Measurements from ENCODE around the gene SENP3.
A peak's percentile ranks its signal among the peaks of the same experiment; 100 is the strongest.

SENP3 gene

DNA sequence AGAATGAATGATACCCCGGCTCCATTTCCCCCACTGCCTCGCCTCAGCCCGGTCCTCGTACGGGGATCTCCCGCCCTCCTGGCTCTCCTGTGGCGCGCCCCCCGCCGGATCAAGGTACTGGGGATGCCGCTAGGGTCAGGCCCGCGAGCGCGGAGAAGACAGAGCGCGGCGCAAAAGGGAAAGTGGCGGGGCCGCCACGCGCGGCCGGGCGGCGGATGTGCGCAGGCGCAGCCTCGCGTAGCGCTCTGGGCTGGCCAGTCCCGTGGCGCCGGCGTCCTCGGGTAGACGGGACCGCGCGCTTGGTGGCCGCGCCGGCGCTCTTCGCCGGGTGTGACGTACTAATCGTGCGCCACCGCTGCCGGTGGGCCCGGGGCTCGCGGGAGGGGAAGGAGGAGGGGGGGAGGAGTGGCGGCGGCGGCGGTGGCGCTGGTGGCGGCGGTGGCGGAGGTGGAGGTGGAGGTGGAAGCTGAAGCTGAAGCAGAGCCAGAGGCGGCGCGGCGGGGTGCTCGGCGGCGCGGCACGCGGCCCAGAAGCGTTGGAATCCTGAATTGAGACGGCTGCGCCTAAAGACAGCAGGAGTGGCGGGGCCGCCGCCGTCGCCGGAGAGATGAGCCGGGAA is at the start of gene SENP3:
Gene SENP3, plus strand, starts transcription at position 331 of the 619 bp plus-strand sequence. CDS start 1,158 bp downstream, outside the sequence.
- peak; percentile 92 for DNase-seq

DNA sequence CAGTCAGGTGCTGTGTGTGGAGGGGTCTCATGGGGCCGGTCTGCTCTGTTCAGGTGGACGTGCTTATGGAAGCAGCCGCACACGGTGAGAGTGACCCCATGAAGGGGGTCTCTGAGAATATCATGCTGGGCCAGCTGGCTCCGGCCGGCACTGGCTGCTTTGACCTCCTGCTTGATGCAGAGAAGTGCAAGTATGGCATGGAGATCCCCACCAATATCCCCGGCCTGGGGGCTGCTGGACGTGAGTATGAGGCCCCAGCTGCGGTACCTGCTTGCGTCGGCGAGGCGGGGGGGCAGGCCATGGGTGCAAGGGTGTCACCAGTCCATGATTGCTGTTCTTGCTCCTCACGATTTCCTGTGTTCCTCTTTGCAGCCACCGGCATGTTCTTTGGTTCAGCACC is 49.6 kb upstream of the SENP3 start:
- DNase-seq, result no peak

DNA sequence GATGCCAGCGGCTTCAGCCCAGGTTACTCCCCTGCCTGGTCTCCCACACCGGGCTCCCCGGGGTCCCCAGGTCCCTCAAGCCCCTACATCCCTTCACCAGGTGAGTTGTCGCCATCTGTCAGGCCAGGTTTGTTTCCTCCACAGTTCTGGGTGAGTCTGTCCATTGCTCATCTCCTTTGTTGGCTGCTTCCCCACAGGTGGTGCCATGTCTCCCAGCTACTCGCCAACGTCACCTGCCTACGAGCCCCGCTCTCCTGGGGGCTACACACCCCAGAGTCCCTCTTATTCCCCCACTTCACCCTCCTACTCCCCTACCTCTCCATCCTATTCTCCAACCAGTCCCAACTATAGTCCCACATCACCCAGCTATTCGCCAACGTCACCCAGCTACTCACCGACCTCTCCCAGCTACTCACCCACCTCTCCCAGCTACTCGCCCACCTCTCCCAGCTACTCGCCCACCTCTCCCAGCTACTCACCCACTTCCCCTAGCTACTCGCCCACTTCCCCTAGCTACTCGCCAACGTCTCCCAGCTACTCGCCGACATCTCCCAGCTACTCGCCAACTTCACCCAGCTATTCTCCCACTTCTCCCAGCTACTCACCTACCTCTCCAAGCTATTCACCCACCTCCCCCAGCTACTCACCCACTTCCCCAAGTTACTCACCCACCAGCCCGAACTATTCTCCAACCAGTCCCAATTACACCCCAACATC is 48.7 kb upstream of the SENP3 start:
- no peak for DNase-seq

DNA sequence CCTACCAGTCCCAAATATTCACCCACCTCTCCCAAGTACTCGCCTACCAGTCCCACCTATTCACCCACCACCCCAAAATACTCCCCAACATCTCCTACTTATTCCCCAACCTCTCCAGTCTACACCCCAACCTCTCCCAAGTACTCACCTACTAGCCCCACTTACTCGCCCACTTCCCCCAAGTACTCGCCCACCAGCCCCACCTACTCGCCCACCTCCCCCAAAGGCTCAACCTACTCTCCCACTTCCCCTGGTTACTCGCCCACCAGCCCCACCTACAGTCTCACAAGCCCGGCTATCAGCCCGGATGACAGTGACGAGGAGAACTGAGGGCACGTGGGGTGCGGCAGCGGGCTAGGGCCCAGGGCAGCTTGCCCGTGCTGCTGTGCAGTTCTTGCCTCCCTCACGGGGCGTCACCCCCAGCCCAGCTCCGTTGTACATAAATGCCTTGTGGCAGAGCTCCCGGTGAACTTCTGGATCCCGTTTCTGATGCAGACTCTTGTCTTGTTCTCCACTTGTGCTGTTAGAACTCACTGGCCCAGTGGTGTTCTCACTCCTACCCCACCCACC is 47.8 kb upstream of the SENP3 start:
- no peak for DNase-seq

DNA sequence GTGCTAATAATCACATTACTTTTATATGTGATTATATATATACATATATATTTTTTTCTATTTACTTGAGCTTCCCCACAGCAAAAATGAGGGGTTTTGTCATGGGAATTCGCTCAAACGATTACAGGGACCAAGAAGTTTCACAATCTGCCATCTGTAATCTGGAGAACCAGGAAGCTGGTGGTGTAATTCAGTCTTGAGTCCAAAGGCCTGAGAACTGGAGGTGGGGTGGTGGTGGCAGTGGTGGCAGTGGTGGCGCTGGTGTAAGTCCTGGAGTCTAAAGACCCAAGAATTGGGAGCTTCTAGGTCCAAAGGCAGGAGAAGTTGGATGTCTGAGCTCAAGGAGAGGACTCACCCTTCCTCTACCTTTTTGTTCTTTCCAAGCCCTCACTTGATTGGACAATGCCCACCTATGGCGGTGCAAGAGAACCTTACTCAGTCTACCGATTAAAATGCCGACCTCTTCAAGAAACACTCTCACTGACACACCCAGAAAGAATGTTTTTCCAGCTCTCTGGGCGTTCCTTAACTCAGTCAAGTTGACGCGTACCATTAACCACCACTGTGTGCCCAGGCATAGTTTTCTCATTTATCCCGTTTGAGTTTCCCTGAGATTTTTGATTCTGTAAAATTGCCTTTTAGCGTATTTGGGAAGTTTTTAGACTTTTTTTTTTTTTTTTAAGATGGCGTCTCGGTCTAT is 45.7 kb upstream of the SENP3 start:
- DNase-seq, result no peak

DNA sequence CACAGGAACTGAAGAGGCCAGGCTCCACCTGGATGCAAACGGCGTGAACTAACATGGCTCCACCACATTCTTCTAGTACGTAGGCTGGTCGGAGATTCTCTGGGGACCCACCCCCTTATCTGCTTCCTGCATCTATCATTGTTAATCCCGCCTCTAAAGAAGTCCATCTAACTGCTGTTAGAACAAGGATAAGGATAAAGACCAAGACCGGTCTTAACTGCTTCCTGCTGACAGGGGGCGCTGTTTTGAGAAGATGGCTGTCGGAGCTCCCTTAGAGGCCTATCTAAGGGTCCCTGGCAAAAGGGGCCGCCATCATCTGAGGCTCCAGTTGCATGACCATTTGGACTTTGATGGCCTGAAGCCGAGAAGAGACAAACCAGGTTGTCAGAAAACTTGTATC is 38.7 kb upstream of the SENP3 start:
- DNase-seq, result peak; percentile 58

DNA sequence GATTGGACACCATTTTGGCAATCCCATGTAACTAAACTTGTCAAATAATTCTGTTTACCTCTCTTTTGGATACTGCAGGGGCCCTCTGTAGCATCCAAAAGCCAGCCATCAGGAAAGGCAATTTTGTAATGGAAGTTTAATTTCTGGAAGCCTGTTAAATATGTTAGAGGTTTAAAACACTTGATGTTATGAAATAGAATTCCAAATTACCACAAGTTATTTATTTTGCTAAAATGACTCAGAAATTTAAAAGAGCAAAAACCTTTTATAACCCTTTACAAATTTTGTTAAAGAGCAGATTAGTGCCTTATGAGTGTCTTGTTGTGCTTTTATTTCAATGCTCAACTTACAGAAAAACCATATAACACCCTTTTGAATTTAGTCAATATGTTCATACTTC is 32.9 kb upstream of the SENP3 start:
- DNase-seq, result no peak

DNA sequence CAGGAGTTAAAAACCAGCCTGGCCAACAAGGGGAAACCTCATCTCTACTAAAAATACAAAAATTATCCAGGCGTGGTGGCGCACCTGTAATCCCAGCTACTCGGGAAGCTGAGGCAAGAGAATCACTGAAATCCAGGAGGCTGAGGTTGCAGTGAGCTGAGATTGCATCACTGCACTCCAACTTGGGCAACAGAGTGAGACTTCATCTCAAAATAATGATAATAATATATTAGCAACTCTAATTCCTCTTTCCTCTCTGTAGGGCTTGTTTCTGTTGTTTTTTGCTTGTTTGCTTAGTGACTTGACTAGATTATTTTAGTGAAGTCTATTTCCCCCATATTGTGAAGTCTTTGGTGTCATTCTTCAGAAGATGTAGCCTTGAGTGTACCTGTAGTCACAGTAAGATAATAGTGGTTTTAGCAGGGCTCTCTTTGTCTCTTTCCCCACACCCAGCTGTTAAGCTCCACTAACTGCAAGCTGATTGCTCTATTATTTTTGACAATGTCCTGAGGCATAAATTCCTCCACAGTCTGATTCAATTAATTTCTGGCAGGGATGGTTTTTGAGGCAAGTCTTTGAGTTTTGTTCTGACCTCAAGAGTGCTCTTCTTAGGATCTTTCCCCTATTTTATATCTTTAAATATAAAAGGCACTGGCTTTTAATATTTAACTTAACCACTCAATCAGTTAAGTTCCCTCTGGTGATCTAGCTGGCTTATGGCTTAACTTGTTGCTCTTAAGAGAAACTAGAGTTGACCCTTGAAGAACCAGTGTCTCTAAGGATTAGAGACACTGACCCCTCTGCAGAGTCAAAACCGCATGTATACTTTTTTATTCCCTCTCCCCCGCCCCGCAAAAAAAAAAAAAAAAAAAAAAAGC is 31.5 kb upstream of the SENP3 start:
- DNase-seq, result no peak

DNA sequence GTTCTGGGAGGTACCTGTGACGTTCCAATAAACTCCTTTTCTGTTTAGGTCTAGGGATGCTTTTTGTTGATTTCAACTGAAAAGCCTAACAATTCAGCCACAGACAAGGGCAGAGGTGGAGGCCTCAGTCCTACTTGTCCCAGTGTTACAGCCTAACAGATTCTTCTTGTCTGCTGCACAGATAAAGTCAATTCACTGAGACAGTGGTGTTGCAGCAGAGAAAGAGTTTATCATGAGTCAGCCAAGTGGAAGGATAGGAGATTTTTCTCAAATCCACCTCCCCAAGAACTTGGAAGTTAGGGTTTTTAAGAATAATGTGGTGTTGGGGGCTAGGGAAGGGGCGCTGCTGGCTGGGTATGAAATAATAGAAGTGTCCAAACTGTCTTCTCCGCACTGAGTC is 23.7 kb upstream of the SENP3 start:
- DNase-seq, result no peak

DNA sequence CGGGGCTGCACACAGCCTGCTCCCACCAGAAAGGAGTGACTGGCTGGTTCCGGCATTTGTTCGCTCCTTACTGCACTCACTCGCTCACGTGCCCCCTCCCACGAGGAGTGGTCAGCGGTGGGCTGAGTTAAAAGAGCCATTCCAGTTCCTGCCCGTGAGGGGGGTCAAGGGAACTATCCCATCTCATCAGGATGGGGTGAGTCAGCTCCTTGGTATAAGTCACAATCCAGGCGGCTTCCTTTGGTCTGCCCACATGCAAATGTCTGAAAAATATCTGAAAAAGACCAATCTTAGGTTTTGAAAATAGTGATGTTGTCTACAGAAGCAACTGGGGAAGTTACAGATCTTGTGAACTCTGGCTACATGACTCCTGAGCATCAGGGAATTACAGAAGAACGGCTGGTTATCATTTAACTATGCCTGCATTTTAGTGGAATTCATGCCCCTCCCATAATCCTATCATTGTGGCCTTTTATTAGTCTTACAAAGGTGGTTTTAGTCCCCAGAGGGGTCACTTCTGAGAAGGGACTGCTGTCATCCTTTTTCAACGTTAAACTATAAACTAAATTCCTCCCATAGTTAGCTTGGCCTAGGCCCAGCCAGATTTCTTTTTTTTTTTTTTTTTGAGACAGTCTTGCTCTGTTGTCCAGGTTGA is 22.7 kb upstream of the SENP3 start:
- no peak for DNase-seq

DNA sequence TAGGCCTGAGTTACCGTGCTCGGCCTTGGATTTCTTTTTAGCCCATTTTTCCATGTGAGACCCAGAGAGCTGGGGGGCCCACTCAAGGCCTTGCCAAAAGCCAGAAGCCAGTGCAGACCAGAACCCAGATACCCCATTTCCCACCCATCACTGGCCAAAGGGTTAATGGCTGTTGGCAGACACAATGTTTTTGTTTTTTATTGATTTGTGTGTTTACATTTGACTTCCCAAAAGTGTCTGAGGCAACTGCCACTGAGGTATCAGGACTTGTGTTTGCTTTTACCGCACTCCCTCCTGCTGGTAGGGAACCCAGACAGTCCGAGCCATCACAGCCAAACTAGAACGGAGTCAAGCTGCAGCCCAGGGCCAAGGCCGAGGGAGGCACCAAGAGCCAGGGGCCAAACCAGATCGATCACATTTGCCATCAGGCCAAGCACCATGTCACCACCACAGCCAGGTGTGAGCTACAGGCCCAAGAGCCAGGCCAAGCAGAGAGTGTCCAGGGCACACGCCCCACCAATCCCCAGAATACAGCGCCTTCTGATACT is 20.6 kb upstream of the SENP3 start:
- DNase-seq, result no peak

DNA sequence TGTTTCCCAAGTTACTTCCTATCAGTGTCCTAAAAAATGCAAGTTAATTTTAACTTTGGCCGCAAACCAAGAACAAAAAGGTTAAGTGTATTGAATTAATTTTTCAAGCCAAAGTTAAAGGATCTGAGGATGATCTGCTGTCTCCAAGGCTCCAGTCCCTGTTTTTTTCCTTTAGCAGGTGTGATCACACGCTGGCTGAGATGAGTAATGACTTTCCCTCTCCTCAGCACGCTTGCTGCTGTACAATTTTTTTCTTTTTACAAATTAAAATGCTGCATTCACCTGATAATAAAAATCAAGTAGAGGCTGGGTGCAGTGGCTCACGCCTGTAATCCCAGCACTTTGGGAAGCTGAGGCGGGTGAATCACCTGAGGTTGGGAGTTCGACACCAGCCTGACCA is 16.8 kb upstream of the SENP3 start:
- DNase-seq, result no peak

DNA sequence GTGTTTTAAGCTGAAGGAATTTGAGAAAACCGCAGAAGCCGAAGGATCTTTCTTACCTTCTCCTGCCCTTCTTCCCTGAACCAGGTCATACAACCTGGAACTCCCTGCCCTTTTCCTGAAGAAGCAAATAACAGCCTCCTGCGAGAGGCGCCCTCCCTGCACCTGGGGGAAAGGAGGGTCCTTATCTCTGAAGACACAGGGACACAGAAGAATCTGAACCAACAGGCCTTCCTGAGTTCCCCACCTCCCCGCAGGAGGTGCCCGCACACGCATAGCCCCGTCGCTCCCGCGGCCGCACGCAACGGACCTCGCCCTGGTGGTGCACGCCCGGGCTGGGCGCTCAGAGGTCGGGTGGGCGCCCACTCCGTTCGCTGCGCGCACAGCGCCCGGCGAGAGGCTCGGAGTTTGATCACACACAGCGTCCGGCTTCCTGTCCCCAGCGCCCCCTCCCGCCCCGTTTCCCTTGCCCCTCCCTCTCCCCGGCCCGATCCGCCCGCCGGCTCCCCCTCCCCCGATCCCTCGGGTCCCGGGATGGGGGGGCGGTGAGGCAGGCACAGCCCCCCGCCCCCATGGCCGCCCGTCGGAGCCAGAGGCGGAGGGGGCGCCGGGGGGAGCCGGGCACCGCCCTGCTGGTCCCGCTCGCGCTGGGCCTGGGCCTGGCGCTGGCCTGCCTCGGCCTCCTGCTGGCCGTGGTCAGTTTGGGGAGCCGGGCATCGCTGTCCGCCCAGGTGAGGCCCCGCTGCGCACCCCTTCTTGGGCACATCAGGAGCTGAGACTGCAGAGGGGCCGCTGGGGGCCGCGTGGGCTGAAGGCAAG is 12.9 kb upstream of the SENP3 start, which contains the start of gene TNFSF12:
Gene TNFSF12, plus strand, starts transcription at position 474 of the 816 bp plus-strand sequence. Its CDS starts 96 bp downstream, at position 570.
- peak; percentile 62 for DNase-seq

DNA sequence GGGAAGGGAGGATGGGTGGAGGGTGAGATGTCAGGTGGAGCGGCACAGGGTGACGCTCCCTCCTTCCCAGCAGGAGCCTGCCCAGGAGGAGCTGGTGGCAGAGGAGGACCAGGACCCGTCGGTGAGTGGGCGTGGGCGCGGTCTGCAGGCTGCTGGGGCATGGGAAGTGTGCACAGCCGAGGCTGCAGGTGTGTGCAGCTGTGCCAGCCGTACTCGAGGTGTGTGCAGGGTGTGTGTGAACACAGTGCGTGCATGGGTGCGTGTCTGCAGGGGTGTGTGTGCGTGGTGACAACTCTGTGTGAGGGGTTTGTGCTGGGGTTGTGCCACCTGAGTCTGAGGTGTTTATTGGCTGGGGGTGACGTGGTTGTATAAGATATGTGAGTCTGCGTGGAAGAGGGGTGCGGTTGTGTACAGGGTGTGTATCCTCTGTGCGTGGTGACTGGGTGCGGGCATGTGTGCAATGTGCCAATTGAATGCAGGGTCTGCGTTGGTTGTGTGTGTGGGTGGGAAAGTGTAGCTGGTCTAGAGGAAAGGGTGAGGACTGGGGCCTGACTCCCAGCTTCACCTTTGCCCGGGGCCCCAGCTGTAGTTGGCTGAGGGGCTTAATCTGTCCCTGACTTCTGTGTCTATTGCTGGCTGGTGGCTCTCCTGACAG is 12.2 kb upstream of the SENP3 start:
- peak; percentile 51 for DNase-seq

DNA sequence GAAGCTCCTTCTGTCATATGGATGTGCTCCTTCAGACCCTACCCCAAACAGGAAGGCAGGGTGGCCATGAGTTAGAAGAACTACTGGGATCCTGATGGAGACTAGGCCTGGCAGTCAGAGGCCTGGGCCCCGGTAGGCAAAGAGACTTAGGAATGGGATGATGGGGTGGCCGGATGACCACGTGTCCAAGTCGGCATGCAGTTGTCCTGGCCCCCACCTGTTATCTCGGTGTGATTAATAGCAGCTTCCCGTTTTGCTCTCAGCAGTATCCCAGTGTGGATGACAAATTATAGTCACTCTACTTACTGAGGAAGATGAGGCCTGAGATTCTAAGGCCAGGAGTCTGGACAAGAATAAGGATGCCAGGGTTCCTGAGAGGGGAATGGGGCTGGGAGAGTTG is 11.4 kb upstream of the SENP3 start:
- DNase-seq, result no peak

DNA sequence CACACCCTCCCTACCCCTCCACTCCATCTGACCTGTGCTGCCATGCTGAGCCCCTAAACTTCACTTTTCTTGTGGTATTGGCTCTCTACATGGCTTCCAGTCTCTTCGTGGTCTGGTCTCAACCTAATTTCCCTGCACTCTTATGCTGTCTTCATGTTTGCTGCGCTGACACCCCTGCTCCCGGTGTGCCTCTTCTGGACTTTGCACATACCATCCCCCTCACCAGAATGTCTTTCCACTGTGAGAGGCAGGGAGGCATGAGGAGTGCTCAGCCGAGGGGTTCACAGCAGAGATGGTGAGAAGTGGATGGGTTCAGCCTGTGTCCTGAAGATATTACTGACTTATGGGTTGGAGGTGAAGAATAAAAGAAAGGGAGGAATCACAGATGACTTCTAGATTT is 10.3 kb upstream of the SENP3 start:
- no peak for DNase-seq

DNA sequence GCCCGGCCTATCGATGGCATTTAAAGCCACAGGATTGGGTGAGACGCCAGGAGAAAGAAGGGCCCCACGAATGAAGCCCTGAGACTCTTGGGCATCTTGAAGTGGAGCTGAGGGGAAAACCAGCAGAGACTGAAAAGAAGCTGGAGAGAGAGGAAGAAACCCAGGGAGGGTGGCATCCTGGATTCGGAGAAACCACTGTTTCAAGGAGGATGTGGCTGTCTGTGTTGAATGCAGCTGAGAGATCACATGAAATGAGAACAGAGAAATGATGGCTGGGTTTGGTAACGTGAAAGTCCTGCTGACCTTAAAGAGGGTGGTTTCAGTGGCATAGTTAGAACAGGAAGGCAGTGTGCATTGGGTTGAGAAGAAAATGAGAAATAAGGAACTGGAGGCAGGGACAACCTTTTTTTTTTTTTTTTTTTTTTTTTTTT is 9.1 kb upstream of the SENP3 start:
- DNase-seq, result peak; percentile 27

DNA sequence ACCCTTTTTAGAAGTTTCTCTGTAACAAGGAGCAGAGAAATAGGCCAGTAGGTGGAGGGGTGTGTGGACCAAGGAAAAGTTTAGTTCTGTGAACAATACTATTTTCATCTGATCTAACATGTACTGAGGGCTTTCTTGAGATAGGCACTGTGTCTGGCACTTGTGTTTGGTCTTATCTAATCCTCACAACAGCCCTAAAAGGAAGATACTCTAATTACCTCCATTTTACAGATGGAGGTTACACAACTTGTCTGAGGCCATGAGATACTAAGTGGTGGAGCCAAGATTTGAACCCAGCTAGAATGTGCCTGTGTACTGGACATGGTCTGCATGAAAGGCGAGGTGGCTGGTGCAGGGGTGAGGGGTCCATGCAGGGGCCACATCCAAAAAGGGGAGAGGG is 8.4 kb upstream of the SENP3 start:
- DNase-seq, result no peak

DNA sequence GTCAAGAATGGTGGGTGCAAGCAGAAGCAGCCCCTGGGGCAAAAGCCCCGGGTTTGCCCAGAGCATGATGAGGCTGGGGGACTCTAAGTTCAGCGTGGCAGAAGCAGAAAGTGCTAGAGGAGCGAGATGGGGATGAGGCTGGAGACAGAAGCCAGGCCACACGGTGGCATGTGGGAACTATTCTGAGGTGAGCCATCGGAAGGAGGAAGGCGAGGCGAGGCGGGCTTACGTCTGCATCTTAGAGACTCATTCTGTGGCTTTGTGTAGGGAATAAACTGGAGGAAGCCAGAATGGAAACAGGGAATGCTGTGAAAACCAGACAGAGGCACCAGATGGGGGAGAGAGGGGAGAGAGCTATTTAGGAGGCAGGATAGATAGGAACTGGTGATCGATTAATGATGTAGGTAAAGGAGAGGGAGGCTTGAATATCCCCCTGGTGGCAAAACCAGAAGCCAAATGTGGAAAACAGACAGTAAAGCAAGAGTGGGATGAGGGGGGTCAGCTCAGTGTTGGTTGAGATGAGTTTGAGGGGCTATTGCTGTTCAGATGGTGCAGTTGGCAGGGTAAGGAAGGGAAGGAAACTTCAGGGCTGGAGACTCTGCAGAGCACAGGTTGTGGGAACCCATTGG is 6.3 kb upstream of the SENP3 start:
- DNase-seq, result no peak

DNA sequence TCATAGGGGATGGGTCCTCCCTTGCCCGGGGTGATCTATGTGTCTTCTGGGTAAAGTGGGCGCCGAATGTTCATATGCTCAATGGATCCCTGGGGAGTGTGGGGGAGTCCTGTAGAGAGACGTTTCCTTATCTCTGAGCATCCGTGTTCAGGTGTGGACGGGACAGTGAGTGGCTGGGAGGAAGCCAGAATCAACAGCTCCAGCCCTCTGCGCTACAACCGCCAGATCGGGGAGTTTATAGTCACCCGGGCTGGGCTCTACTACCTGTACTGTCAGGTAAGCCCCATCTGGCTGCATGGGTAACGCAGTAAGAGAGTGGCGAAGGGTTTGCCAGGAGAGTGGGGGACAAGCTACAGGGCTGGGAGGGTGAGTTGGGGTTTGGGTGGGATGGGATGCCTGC is 5.1 kb upstream of the SENP3 start:
- no peak for DNase-seq
